AG09309 (cell line): Measurements from ENCODE around the gene HBE1.

Experiments used
- DNase-seq: peaks from one replicate; pipeline ENCODE4 v3.0.0-alpha.2; 2010; ENCODE audit warnings: low read depth
- H3K4me3 ChIP-seq: 2 replicates; pipeline ENCODE4 v1.5.1; 2011; ENCODE audit warnings: mild to moderate bottlenecking, low read depth, low read length, moderate library complexity; ENCODE audit not compliant: control insufficient read depth
- TF ChIP-seq, protein P1 (sequence below): IDR thresholded peaks from 2 replicates; pipeline ENCODE4 v1.5.1; 2011; ENCODE audit warnings: mild to moderate bottlenecking, low read depth, low read length, inconsistent platforms; ENCODE audit not compliant: insufficient read depth, control insufficient read depth; ENCODE audit errors: missing control alignments

HBE1 gene

DNA sequence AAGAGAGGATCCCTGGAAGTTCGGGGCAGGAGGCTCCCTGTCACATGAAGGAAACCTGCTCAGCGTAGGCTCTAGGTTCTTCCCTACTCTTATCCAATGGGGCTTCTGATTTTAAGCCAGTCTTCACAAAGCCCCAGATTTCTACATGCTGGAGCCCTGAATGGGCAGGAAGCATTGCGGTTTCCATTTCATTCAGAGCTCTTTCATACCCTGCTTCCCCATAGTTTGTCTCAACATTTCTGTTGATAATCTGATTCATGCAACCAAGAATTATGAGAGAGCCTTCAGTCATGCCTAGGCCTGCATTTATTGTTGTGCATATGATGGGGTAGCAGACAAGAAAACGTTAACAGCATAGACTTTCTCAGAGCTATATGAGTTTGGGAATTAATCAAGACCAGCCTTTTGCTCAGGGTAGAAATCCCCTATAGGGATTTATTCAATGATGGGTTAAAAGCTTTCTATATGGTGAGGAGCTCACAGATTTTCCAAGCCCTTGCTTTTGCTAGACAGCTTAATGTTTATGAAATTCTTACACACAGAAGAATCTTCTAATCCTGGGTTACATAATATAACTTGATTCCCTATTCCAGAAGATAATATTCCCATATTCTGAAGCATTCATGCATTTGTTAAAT, 16.1 kb upstream of the HBE1 start:
- TF ChIP-seq, protein P1, sequence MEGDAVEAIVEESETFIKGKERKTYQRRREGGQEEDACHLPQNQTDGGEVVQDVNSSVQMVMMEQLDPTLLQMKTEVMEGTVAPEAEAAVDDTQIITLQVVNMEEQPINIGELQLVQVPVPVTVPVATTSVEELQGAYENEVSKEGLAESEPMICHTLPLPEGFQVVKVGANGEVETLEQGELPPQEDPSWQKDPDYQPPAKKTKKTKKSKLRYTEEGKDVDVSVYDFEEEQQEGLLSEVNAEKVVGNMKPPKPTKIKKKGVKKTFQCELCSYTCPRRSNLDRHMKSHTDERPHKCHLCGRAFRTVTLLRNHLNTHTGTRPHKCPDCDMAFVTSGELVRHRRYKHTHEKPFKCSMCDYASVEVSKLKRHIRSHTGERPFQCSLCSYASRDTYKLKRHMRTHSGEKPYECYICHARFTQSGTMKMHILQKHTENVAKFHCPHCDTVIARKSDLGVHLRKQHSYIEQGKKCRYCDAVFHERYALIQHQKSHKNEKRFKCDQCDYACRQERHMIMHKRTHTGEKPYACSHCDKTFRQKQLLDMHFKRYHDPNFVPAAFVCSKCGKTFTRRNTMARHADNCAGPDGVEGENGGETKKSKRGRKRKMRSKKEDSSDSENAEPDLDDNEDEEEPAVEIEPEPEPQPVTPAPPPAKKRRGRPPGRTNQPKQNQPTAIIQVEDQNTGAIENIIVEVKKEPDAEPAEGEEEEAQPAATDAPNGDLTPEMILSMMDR: no peak
- no peak overlapping the region for H3K4me3 ChIP-seq
- DNase-seq: no peak

GRCh38 chr11:5284637-5285036, 14.9 kb upstream of the HBE1 start:
- TF ChIP-seq, protein P1: no peak
- no peak for DNase-seq
- no peak overlapping the region for H3K4me3 ChIP-seq

- no peak overlapping the region for H3K4me3 ChIP-seq
- DNase-seq: no peak
- TF ChIP-seq, protein P1: no peak
Observed at GRCh38 chr11:5283882-5284281, 14.1 kb upstream of the HBE1 start.

GRCh38 chr11:5283086-5283485, 13.3 kb upstream of the HBE1 start:
- TF ChIP-seq, protein P1: no peak
- H3K4me3 ChIP-seq: no peak overlapping the region
- no peak for DNase-seq

- no peak for DNase-seq
- no peak overlapping the region for H3K4me3 ChIP-seq
- TF ChIP-seq, protein P1: no peak
Observed at GRCh38 chr11:5282628-5283027, 12.9 kb upstream of the HBE1 start.

DNA sequence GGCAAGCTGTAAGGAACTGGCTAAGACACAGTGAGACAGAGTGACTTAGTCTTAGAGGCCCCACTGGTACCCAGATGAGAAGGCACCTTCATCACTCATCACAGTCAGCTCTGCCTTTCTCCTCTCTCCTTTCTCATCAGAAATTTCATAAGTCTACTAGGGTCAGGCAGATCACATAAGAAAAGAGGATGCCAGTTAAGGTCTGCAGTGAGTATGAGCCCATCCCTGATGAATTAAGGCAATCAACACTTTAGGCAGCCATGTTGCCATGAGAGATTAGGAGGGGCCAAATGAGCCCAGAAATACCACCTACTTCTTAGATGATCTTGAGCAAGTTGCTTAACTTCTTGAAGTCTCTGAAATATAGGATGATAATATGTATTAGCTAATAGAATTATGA, 11.9 kb upstream of the HBE1 start:
- no peak for DNase-seq
- TF ChIP-seq, protein P1: no peak

More for the DNA sequence above, 11.9 kb upstream of the HBE1 start:
- H3K4me3 ChIP-seq: no peak overlapping the region
